ENCODE results near the gene MELK. TPM values are rescaled to one million over a fixed set of nuclear protein-coding genes. Genes with fewer than 3 reads are reported as not detected.

The MELK gene
- total RNA-seq, 2 experiments from 2014 or later, result 47.2 to 48.1 TPM

GRCh38 chr9:36664806-36665205 is 92.1 kb downstream of the MELK start:
- Mint-ChIP-seq H3K27me3 (no peaks in the 10 kb centered on the region), H3K4me3 (no peak overlapping the region), H3K36me3 (peaks cover 42% of the 10 kb centered on the region), H3K4me1 (peaks cover 20% of the 10 kb centered on the region), H3K27ac (no peak overlapping the region), H3K9me3 (no peaks in the 10 kb centered on the region)
- POLR2A ChIA-PET, result interaction anchor here (0.5 kb wide), 1 partner anchor 16 kb away, joined by 3 read pairs; no protein-coding TSS in a partner anchor
- ATAC-seq (ENCODE audit: low read depth), result no peak
- no peak for DNase-seq

GRCh38 chr9:36665387-36665786 is 92.7 kb downstream of the MELK start:
- no peak overlapping the region for H3K4me3 Mint-ChIP-seq
- H3K36me3 Mint-ChIP-seq, result peaks cover 44% of the 10 kb centered on the region
- H3K9me3 Mint-ChIP-seq, result no peaks in the 10 kb centered on the region
- DNase-seq (no peak), ATAC-seq (ENCODE audit: low read depth) (no peak)
- H3K27ac Mint-ChIP-seq, result no peak overlapping the region
- H3K27me3 Mint-ChIP-seq, result no peaks in the 10 kb centered on the region
- POLR2A ChIA-PET, result interaction anchor here (0.5 to 0.9 kb wide), 3 partner anchors 15 to 360 kb away, joined by 3 read pairs; no protein-coding TSS in a partner anchor
- H3K4me1 Mint-ChIP-seq, result peaks cover 20% of the 10 kb centered on the region

- no peak for DNase-seq
- peak; percentile 72 for ATAC-seq (ENCODE audit: low read depth)
- Mint-ChIP-seq H3K9me3 (no peaks in the 10 kb centered on the region), H3K27me3 (no peaks in the 10 kb centered on the region), H3K4me1 (peaks cover 20% of the 10 kb centered on the region), H3K36me3 (peaks cover 46% of the 10 kb centered on the region), H3K4me3 (peak overlapping the region; percentile 7), H3K27ac (peak overlapping the region; percentile 73)
- POLR2A ChIA-PET, result interaction anchor here (0.6 to 0.9 kb wide), 4 partner anchors 13 to 610 kb away, joined by 3 to 4 read pairs (median 3); no protein-coding TSS in a partner anchor
These were observed 93.3 kb downstream of the MELK start for GRCh38 chr9:36665921-36666431.

GRCh38 chr9:36671561-36671960 is 98.9 kb downstream of the MELK start:
- Mint-ChIP-seq H3K9me3 (no peaks in the 10 kb centered on the region), H3K27me3 (no peaks in the 10 kb centered on the region), H3K4me1 (peaks cover 6% of the 10 kb centered on the region), H3K27ac (no peak overlapping the region), H3K4me3 (no peak overlapping the region), H3K36me3 (peaks cover 50% of the 10 kb centered on the region)
- ATAC-seq (ENCODE audit: low read depth) (no peak), DNase-seq (no peak)
- POLR2A ChIA-PET, result no interaction called here

- Mint-ChIP-seq H3K9me3 (no peaks in the 10 kb centered on the region), H3K36me3 (peaks cover 68% of the 10 kb centered on the region), H3K27ac (no peak overlapping the region), H3K4me3 (no peak overlapping the region), H3K4me1 (peaks cover 4% of the 10 kb centered on the region), H3K27me3 (no peaks in the 10 kb centered on the region)
- DNase-seq, result no peak
- no peak for ATAC-seq (ENCODE audit: low read depth)
- POLR2A ChIA-PET, result no interaction called here
These were observed 103.4 kb downstream of the MELK start for GRCh38 chr9:36676091-36676490.

GRCh38 chr9:36676778-36677485 is 104.2 kb downstream of the MELK start:
- ATAC-seq (ENCODE audit: low read depth) (no peak), DNase-seq (no peak)
- POLR2A ChIA-PET, result no interaction called here
- H3K27ac Mint-ChIP-seq, result no peak overlapping the region
- H3K9me3 Mint-ChIP-seq, result peaks cover 3% of the 10 kb centered on the region
- no peak overlapping the region for H3K4me3 Mint-ChIP-seq
- H3K36me3 Mint-ChIP-seq, result peaks cover 67% of the 10 kb centered on the region
- no peaks in the 10 kb centered on the region for H3K27me3 Mint-ChIP-seq
- peaks cover 4% of the 10 kb centered on the region for H3K4me1 Mint-ChIP-seq

GRCh38 chr9:36677611-36678010 is 104.9 kb downstream of the MELK start:
- peaks cover 5% of the 10 kb centered on the region for H3K9me3 Mint-ChIP-seq
- H3K27ac Mint-ChIP-seq, result no peak overlapping the region
- H3K4me3 Mint-ChIP-seq, result no peak overlapping the region
- ATAC-seq (ENCODE audit: low read depth) (no peak), DNase-seq (no peak)
- no peaks in the 10 kb centered on the region for H3K27me3 Mint-ChIP-seq
- POLR2A ChIA-PET, result no interaction called here
- peaks cover 4% of the 10 kb centered on the region for H3K4me1 Mint-ChIP-seq
- peaks cover 66% of the 10 kb centered on the region for H3K36me3 Mint-ChIP-seq

- no peaks in the 10 kb centered on the region for H3K27me3 Mint-ChIP-seq
- H3K4me1 Mint-ChIP-seq, result peaks cover 4% of the 10 kb centered on the region
- H3K27ac Mint-ChIP-seq, result no peak overlapping the region
- POLR2A ChIA-PET, result no interaction called here
- no peak for DNase-seq
- no peak overlapping the region for H3K4me3 Mint-ChIP-seq
- no peak for ATAC-seq (ENCODE audit: low read depth)
- H3K9me3 Mint-ChIP-seq, result peaks cover 5% of the 10 kb centered on the region
- H3K36me3 Mint-ChIP-seq, result peaks cover 63% of the 10 kb centered on the region
These were observed 107.0 kb downstream of the MELK start for GRCh38 chr9:36679710-36680109.

GRCh38 chr9:36686471-36686870 is 113.8 kb downstream of the MELK start:
- no peak for DNase-seq
- POLR2A ChIA-PET, result no interaction called here
- peaks cover 4% of the 10 kb centered on the region for H3K27me3 Mint-ChIP-seq
- H3K27ac Mint-ChIP-seq, result no peak overlapping the region
- peaks cover 4% of the 10 kb centered on the region for H3K9me3 Mint-ChIP-seq
- H3K4me1 Mint-ChIP-seq, result no peaks in the 10 kb centered on the region
- ATAC-seq (ENCODE audit: low read depth), result no peak
- H3K36me3 Mint-ChIP-seq, result peaks cover 12% of the 10 kb centered on the region
- H3K4me3 Mint-ChIP-seq, result no peak overlapping the region

GRCh38 chr9:36690412-36691168 is 117.9 kb downstream of the MELK start:
- Mint-ChIP-seq H3K36me3 (no peaks in the 10 kb centered on the region), H3K27me3 (peaks cover 21% of the 10 kb centered on the region), H3K4me3 (no peak overlapping the region), H3K27ac (no peak overlapping the region), H3K9me3 (peaks cover 2% of the 10 kb centered on the region), H3K4me1 (no peaks in the 10 kb centered on the region)
- no peak for DNase-seq
- POLR2A ChIA-PET, result no interaction called here
- no peak for ATAC-seq (ENCODE audit: low read depth)

GRCh38 chr9:36691671-36692070 is 119.0 kb downstream of the MELK start:
- ATAC-seq (ENCODE audit: low read depth), result no peak
- Mint-ChIP-seq H3K9me3 (peaks cover 3% of the 10 kb centered on the region), H3K4me3 (no peak overlapping the region), H3K27ac (no peak overlapping the region), H3K27me3 (peaks cover 21% of the 10 kb centered on the region), H3K4me1 (no peaks in the 10 kb centered on the region), H3K36me3 (no peaks in the 10 kb centered on the region)
- POLR2A ChIA-PET, result no interaction called here
- DNase-seq, result no peak

- Mint-ChIP-seq H3K27me3 (peaks cover 18% of the 10 kb centered on the region), H3K4me1 (no peaks in the 10 kb centered on the region), H3K9me3 (peaks cover 21% of the 10 kb centered on the region), H3K4me3 (no peak overlapping the region), H3K27ac (no peak overlapping the region), H3K36me3 (no peaks in the 10 kb centered on the region)
- DNase-seq, result no peak
- POLR2A ChIA-PET, result no interaction called here
- no peak for ATAC-seq (ENCODE audit: low read depth)
These were observed 126.3 kb downstream of the MELK start for GRCh38 chr9:36698984-36699383.

- Mint-ChIP-seq H3K4me3 (no peak overlapping the region), H3K9me3 (peaks cover 9% of the 10 kb centered on the region), H3K36me3 (no peaks in the 10 kb centered on the region), H3K27me3 (peaks cover 15% of the 10 kb centered on the region), H3K4me1 (no peaks in the 10 kb centered on the region), H3K27ac (no peak overlapping the region)
- ATAC-seq (ENCODE audit: low read depth) (no peak), DNase-seq (no peak)
- POLR2A ChIA-PET, result no interaction called here
These were observed 131.5 kb downstream of the MELK start for GRCh38 chr9:36704148-36704547.
